Measurements from ENCODE around the gene SCUBE3.

Gene SCUBE3

GRCh38 chr6:35209081-35209480, 4.7 kb upstream of the SCUBE3 start:
- no peak for DNase-seq (ENCODE audit: extremely low read depth in 1 of 2, low read depth in 1 of 2)

- no peak for DNase-seq (ENCODE audit: extremely low read depth in 1 of 2, low read depth in 1 of 2)
Observed at GRCh38 chr6:35209622-35210247, 4.0 kb upstream of the SCUBE3 start.

DNA sequence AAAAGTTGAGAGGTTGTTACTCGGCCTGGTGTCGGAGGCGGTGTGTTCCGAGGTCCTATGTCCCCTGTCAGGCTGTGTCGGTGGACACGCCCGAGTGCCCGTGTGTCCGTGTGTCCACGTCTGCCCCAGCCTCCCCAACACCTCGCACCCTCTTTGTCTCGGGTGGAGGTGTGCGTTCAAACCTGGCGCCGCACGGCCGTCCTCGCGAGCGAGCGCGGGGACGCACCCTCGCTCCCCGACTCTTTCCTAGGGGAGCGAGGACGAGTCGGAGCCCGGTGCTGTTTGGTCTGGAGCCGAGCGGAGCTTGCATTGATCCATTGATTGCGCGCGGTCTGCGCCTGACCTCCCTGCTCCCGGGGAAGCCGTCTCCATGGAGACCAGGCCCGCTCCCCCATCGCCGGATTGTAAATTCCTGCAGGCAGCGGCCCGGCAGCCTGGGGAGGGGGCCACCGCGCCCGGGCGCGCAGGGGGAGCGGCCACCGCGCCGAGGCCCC, 411 bp upstream of the SCUBE3 start:
- no peak for DNase-seq (ENCODE audit: extremely low read depth in 1 of 2, low read depth in 1 of 2)

- no peak for DNase-seq (ENCODE audit: extremely low read depth in 1 of 2, low read depth in 1 of 2)
Observed at GRCh38 chr6:35214869-35215664, 1.3 kb downstream of the SCUBE3 start.

GRCh38 chr6:35215665-35216411, 2.1 kb downstream of the SCUBE3 start:
- no peak for DNase-seq (ENCODE audit: extremely low read depth in 1 of 2, low read depth in 1 of 2)

- no peak for DNase-seq (ENCODE audit: extremely low read depth in 1 of 2, low read depth in 1 of 2)
Observed at GRCh38 chr6:35216412-35216732, 2.6 kb downstream of the SCUBE3 start.

DNA sequence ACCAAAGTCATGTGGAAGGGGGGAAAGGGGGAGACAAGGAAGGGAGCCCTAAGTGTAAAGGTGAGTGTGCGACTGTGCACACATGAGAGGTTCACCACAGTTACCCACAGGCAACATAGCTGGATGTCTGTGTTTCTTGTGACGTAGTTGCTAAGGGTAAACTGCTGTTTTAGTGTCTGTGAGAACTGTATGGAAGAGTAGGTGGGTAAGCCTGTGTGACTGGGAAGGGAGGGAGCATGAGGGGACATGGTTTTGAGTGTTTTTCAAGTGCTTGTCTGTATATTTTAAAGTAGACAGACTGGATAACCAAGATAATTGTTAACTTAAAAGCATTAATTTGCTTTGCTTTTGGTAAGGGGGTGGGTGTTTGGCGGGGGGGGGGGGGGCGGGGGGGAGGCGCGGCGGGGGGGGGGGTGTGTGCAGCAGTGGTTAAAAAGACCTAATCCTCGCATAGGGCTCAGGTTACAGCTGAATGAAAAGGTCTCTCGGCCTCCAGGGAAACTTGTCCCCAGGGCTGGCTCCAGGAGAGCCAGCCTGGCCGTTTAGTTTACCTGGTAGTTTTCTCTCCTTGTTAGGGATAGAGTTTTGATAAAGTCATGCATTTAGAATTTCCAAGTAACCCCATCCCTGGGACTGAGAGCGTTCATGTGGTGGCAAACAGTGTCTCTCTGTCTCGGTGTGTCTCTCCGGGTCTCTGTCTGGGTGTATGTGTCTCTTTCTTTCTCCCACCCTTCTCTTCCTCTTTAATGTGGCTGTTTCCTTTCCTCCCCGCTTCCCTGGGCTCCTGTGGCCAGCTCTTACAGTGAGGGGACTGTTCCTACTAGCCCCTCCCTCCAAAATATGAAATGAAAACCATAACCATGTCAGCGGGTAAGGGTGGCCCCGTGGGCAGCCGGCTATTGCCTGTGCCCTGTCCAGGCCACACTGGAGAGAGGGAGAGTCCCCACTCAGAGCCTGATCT, 3.4 kb downstream of the SCUBE3 start:
- DNase-seq (ENCODE audit: extremely low read depth in 1 of 2, low read depth in 1 of 2): no peak

- DNase-seq (ENCODE audit: extremely low read depth in 1 of 2, low read depth in 1 of 2): no peak
Observed at GRCh38 chr6:35218021-35218420, 4.3 kb downstream of the SCUBE3 start.

- no peak for DNase-seq (ENCODE audit: extremely low read depth in 1 of 2, low read depth in 1 of 2)
Observed at GRCh38 chr6:35218456-35218855, 4.7 kb downstream of the SCUBE3 start.

DNA sequence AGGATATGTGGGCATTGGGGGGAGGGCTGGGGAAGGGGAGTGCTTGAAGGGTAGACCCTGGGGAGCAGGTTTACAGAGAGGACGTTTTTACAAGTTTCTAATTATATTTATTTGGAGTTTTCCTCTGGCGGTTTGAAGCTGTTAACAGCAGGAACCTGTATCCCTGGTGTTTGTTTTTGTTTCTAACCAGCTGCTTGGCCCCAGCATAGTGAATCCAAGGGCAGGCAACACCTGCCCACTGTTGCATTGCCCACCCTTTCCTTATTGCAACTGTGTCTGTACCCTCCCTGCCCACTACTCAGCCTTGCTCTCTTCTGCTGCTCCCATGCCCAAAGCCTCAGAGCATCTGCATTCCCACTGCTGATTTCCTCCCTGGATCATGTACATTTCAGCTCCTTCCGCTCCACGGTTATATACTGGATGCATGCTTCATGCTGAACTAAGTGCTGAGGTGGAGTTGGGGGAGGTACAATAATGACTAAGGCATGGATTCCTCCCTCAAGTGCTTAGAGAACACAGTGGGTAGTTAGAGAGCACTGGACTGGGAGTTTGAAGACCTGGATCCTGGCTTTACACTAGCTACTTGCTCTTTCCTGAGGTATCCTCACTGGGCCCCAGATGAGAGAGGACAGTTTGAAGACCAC, 6.0 kb downstream of the SCUBE3 start:
- no peak for DNase-seq (ENCODE audit: extremely low read depth in 1 of 2, low read depth in 1 of 2)

GRCh38 chr6:35220711-35221110, 7.0 kb downstream of the SCUBE3 start:
- DNase-seq (ENCODE audit: extremely low read depth in 1 of 2, low read depth in 1 of 2): no peak

DNA sequence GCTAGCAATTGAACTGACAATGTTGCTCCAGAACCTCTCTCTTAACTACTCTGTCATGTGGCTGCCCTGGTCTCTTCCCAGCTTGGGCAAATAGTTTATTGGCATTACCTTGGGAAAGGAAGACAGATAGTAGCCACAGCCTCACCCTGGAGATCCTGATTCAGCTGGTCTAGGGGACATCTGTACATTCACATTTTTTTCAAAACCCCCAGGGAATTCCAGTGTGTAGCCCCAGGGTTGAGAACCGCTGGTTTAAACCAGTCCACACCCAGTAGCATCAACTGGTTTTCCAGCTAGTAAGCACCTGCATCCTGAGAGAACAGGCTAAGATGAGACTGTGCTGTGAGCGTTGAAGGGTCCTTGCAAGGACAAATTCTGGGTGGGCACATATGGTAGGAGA, 9.6 kb downstream of the SCUBE3 start:
- no peak for DNase-seq (ENCODE audit: extremely low read depth in 1 of 2, low read depth in 1 of 2)

DNA sequence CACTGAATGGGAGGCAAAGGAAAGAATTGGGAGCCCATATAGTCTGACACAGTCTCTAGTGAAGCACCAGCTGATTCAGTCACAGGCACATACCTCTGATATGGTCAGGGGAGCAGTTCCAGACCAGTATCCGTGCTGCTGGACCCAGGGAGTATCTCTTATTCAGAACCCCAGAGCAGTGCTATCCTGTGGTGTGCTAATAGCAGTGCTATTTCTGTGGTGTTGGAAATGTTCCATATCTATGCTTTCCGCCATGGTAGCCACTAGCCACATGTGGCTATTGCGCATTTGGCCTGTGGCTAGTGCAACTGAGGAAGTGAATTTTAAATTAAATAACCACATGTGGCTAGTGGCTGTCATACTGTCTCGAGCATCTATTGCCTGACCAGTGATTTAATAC, 11.0 kb downstream of the SCUBE3 start:
- no peak for DNase-seq (ENCODE audit: extremely low read depth in 1 of 2, low read depth in 1 of 2)

DNA sequence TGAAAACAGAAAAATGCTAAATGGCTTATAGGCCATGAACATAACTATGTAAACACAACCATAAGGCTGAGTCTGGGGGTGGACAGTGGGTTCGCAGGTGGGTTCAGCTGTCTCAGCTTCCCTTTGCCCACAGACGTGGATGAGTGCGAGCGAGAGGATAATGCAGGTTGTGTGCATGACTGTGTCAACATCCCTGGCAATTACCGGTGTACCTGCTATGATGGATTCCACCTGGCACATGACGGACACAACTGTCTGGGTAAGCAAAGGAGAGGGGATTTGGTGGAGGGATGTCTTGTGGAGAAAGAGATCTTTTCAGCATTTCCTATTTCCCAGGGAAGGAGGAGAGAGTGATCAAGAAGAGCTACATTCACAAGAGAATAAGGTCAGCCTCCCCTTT, 14.7 kb downstream of the SCUBE3 start:
- no peak for DNase-seq (ENCODE audit: extremely low read depth in 1 of 2, low read depth in 1 of 2)

- DNase-seq (ENCODE audit: extremely low read depth in 1 of 2, low read depth in 1 of 2): no peak
Observed at GRCh38 chr6:35229304-35229703, 15.5 kb downstream of the SCUBE3 start.

DNA sequence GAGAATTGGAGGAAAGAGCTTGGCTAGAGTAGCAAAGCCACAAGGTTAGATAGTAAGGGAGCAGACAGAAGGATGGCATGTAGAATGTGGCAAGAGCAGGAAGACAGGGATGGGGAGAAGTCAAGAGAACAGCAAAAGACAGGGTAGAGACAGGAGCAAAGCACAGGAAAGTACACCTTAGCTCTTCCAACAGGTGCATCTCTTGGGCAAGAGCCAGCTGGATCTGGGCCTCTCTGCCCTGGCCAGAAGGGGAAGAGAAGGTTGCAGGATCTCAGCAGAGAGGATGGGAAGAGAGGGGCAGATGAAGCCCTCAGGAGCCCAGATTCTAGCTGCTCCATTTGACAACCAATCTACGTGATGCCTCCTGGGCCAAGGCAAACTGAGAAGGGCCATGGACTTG, 16.7 kb downstream of the SCUBE3 start:
- DNase-seq (ENCODE audit: extremely low read depth in 1 of 2, low read depth in 1 of 2): no peak

DNA sequence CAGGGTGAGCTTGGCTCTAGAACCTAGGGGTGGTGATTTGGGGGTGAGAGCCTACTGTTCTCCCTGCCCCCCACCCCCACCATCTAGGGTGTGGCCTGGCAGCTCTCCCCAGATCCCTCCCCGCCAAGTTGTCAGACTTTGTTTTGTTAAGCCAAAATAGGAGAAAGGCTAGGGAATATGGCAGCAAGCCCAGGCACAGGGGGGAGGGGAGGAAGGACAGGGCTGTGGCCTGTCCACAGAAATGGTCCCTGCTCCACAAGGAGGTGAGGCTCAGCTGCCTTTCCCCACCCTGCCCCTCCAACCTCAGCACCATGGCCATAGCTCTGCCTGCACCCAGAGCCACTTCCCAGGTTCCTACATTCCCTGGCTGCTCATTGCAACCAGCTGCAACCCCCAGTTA, 17.2 kb downstream of the SCUBE3 start:
- no peak for DNase-seq (ENCODE audit: extremely low read depth in 1 of 2, low read depth in 1 of 2)

- DNase-seq (ENCODE audit: extremely low read depth in 1 of 2, low read depth in 1 of 2): no peak
Observed at GRCh38 chr6:35231563-35231962, 17.8 kb downstream of the SCUBE3 start.

- no peak for DNase-seq (ENCODE audit: extremely low read depth in 1 of 2, low read depth in 1 of 2)
Observed at GRCh38 chr6:35234901-35235300, 21.1 kb downstream of the SCUBE3 start.

GRCh38 chr6:35236223-35236622, 22.5 kb downstream of the SCUBE3 start:
- DNase-seq (ENCODE audit: extremely low read depth in 1 of 2, low read depth in 1 of 2): no peak

All from activated CD8-positive, alpha-beta memory T cell treated with anti-CD3 and anti-CD28 coated beads for 1 hour (primary cell).